HG03457 (cell line): ENCODE data around the gene HNF1A.
"Not testable (repeated sequence)": the region's sequence is repeated elsewhere in the genome, so short reads cannot be mapped to it uniquely, and the experiment has no call there.

ENCODE experiments used
- ATAC-seq: cut with Tn5 transposase; IDR thresholded peaks from one replicate; pipeline ENCODE4 v1.9.1; 2021; ENCODE audit warnings: moderate number of reproducible peaks; ENCODE audit not compliant: unreplicated experiment

Gene HNF1A

DNA sequence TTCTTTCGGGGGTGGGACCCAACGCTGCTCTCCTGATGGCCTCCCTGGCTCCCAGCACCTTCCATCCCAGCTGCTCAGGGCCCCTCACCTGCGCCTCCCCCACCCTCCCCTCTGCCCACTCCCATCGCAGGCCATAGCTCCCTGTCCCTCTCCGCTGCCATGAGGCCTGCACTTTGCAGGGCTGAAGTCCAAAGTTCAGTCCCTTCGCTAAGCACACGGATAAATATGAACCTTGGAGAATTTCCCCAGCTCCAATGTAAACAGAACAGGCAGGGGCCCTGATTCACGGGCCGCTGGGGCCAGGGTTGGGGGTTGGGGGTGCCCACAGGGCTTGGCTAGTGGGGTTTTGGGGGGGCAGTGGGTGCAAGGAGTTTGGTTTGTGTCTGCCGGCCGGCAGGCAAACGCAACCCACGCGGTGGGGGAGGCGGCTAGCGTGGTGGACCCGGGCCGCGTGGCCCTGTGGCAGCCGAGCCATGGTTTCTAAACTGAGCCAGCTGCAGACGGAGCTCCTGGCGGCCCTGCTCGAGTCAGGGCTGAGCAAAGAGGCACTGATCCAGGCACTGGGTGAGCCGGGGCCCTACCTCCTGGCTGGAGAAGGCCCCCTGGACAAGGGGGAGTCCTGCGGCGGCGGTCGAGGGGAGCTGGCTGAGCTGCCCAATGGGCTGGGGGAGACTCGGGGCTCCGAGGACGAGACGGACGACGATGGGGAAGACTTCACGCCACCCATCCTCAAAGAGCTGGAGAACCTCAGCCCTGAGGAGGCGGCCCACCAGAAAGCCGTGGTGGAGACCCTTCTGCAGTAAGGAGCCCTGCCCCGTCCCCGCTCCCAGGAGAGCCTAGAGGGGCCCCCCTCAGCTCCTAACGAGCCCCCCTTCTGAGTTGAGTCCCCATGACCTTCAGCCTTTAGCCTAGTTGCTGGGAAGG lies at the start of gene HNF1A:
TSS of gene HNF1A (plus strand) at position 248 of the 924 bp plus-strand sequence. CDS start at position 474, 226 bp downstream.
- no peak for ATAC-seq

- ATAC-seq, result no peak
Measured at GRCh38 chr12:120928864-120929652, 49.3 kb upstream of the HNF1A start.

GRCh38 chr12:120930032-120930431 lies 48.3 kb upstream of the HNF1A start:
- ATAC-seq, result no peak

GRCh38 chr12:120932058-120932457 lies 46.3 kb upstream of the HNF1A start:
- no peak for ATAC-seq

DNA sequence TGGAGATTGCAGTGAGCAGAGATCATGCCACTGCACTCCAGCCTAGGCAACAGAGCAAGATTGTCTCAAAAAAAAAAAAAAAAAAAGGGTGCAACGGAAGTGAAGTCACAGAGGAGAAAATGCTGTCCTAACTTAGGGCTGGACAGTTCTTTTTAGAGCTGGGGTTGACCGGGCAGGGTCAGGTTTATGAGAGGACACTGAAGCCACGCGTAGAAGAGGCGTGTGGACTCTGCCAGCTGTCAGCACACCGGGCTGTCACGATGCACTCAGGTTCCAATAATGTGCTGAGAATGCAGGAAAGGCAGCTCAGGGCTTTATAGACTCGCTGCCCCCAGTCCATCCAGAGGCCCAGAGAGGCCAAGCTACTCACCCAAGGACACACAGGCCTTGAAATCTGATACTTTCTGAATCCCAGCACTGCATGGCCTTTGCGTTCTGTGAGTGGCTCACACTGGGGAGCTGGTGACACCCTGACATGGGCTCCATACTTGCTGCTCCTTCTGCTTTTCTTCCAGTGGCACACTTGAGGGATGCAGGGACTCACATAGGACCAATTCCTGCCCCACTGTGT lies 45.3 kb upstream of the HNF1A start:
- no peak for ATAC-seq

DNA sequence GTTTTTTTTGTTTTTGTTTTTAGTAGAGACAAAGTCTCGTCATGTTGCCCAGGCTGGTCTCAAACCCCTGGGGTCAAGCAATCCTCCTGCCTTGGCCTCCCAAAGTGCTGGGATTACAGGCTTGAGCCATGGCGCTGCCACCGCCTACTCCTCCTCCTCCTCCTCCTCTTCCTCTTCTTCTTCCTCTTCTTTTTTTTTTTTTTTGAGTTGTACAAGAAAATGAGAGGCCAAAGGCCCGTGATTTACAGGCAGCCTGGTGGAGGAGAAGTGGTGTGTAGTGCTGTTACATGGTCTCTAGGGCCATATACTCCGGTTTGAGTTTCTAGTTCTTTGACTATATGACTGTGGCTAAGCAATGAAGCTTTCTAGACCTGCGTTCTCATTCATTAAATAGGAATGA lies 44.6 kb upstream of the HNF1A start:
- no peak for ATAC-seq

GRCh38 chr12:120936197-120936596 lies 42.1 kb upstream of the HNF1A start:
- ATAC-seq, result no peak

DNA sequence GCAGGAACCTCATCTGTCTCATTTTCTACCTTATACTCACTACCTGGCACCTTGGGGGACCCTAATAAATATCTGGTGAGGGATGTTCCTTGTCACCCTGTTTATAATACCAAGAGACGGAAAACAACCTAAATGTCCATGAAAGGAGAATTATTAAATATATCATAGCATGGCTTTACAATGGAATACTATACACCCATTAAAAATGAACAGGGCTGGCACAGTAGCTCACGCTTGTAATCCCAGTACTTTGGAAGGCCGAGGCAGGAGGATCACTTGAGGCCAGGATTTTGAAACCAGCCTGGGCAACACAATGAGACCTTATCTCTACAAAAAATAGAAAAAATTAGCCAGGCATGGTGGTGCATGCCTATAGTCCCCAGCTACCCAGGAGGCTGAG lies 39.8 kb upstream of the HNF1A start:
- ATAC-seq, result no peak

DNA sequence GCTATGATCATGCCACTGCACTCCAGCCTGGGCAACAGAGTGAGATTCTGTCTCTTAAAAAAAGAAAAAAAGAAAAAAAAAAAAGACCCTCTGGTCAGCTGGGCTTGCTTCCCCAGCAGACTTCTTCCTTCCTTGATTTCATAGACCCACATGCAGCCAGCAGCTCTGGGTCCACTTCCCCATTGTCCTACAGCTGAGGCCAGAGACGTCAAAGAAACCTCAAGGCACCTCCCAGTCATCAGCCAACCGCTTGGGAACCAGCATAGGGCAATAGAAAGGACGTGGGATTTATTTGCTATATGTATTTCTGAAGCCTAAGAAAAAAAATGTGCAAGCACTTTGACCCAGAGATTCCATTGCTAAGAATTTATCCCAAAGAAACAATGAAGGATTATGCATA lies 38.8 kb upstream of the HNF1A start:
- no peak for ATAC-seq

- no peak for ATAC-seq
Measured at GRCh38 chr12:120940006-120940405, 38.3 kb upstream of the HNF1A start.

DNA sequence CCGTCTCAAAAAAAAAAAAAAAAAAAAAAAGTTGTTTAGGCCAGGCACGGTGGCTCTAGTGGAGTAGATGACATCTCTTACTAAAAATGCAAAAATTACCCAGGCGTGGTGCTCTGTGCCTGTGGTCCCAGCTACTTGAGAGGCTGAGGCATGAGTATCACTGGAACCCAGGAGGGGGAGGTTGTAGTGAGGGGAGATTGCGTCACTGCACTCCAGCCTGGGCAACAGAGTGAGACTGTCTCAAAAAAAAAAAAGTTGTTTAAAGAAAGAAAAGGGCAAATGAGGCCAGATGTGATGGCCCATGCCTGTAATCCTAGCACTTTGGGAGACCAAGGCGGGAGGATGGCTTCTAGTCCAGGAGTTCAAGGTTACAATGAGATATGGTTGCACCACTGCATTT lies 37.5 kb upstream of the HNF1A start:
- ATAC-seq, result no peak

DNA sequence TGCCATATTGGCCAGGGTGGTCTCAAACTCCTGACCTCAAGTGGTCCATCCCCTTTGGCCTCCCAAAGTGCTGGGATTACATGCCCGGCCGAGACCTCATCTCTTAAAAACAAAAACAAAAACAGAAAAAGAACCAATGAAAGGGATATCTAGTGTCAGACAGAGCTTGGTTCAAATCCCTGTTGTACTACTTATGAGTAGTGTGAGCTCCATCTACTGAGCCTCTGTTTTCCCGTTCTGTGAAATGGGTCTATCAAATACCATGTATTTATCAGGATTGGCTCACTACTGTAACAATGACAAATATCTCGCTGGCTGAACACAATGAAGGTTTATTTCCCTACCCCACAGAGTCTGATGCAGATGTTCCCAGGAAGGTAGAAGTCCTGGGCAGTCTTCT lies 36.9 kb upstream of the HNF1A start:
- ATAC-seq, result no peak

DNA sequence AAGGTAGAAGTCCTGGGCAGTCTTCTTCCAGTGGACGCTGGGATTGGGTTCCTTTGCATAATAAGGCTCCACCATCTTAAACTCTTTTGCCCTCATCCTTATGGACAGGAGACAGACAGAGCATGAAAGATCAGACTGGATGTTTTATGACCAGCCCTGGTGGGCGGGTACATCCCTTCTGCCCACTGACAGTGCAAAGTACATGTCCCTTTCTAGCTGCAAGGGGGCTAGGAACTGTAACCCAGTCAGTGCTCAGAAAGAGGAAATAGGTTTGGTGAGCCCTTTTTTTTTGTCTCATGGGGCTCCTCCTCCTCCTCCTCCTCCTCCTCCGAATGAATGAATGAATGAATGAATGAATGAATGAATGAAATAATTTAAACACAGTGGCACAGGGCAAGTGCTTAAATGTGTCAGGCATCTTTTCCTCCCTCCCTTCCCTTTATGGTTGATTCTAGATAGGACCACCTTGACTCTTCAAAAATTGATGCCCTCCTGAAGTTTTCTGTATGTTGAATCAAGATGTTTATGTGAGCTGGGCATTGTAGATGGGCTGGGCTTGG lies 36.4 kb upstream of the HNF1A start:
- ATAC-seq, result no peak

DNA sequence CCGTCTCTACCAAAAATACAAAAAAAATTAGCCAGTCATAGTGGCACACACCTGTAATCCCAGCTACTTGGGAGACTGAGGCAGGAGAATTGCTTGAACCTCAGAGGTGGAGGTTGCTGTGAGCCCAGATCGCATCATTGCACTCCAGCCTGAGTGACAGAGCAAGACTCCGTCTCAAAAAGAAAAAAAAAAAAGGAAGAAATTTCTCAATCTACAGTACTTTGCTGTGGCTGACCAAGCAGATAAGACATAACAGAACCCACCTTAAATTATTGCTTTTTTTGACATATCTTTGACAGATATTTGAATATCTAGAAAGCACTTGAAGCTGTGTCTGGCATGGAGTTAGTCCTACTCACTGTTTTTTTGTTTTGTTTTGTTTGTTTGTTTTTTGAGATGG lies 34.9 kb upstream of the HNF1A start:
- ATAC-seq, result no peak

- no peak for ATAC-seq
Measured at GRCh38 chr12:120944645-120945217, 33.6 kb upstream of the HNF1A start.

DNA sequence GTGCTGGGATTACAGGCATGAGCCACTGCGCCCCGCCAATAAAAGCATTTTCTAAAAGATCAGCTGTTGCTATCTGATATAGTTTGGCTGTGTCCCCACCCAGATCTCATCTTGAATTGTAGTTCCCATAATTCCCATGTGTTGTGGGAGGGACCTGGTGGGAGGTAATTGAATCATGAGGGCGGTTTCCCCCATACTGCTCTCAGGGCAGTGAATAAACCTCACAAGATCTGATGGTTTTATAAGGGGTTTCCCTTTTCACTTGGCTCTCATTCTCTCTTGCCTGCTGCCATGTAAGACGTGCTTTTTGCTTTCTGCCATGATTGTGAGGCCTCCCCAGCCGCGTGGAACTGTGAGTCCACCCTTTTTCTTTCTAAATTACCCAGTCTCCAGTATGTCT lies 32.8 kb upstream of the HNF1A start:
- not testable (repeated sequence) for ATAC-seq

GRCh38 chr12:120950260-120950799 lies 28.0 kb upstream of the HNF1A start:
- ATAC-seq, result not testable (repeated sequence)

DNA sequence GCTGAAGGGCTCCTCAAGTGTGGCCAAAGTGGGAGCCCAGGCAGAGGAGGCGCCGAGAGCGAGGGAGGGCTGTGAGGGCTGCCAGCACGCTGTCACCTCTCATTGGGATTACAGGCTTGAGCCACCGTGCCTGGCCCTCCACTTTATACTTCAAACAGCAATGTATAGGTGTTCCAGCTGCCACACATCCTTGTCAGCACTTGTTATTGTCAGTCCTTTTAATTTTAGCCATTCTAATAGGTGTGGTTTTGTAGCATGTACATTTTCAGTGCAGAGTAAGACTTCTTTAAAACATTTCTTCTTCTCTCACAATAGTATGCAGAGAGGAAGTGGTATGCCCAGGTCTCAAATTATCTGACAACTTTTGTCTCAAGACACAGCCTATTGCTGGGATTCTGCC lies 27.5 kb upstream of the HNF1A start:
- no peak for ATAC-seq

GRCh38 chr12:120955232-120955631 lies 23.1 kb upstream of the HNF1A start:
- ATAC-seq, result no peak

- no peak for ATAC-seq
Measured at GRCh38 chr12:120956579-120957300, 21.6 kb upstream of the HNF1A start.
